Breast epithelium (tissue), 4 donors: Measurements from ENCODE around the gene PLXNB2. TPM values are rescaled to one million over a fixed set of nuclear protein-coding genes. Genes with fewer than 3 reads are reported as not detected.

Source experiments
- DNase-seq, 2 donors: peaks; one replicate each; pipeline ENCODE4 v3.0.0-alpha.2; 2019; ENCODE audit warnings: low spot score in 2 of 2
- H3K27ac ChIP-seq, 2 donors: fragments of 200-600 bp; sonication (generic) in 1 of 2; one replicate each; pipeline ENCODE4 v1.5.1; 2016 to 2019; ENCODE audit warnings: mild to moderate bottlenecking in 1 of 2
- H3K27me3 ChIP-seq, 2 donors: fragments of 200-600 bp; sonication (generic) in 1 of 2; one replicate each; pipeline versions ENCODE4 v1.5.1 to v1.6.0; 2017 to 2019; ENCODE audit warnings: control low read depth in 1 of 2, mild to moderate bottlenecking in 1 of 2
- H3K36me3 ChIP-seq: fragments of 200-600 bp; one replicate; pipeline ENCODE4 v1.5.1; 2019
- H3K4me1 ChIP-seq, 2 donors: fragments of 200-600 bp; sonication (generic); one replicate each; pipeline ENCODE4 v1.5.1; 2016 to 2019; ENCODE audit warnings: control low read depth in 1 of 2
- H3K4me3 ChIP-seq, 3 donors: fragments of 200-600 bp; sonication (generic); 1 replicate in 2 of 3; 2 replicates in 1 of 3; pipeline ENCODE4 v1.5.1; 2016 to 2019; ENCODE audit warnings: mild to moderate bottlenecking in 3 of 3, moderate library complexity in 2 of 3
- H3K9me3 ChIP-seq, 2 donors: fragments of 200-600 bp; sonication (generic) in 1 of 2; one replicate each; pipeline ENCODE4 v1.5.1; 2016 to 2019; ENCODE audit warnings: control low read depth in 1 of 2
- POLR2A ChIP-seq: fragments of 450-650 bp; IDR thresholded peaks from one replicate; pipeline ENCODE4 v1.6.1; 2016; ENCODE audit warnings: antibody characterized with exemption, mild to moderate bottlenecking, moderate library complexity
- POLR2AphosphoS5 ChIP-seq, 3 donors: sonication (generic); formaldehyde crosslinking; IDR thresholded peaks; one replicate each; pipeline ENCODE4 v1.6.1; 2017; ENCODE audit warnings: antibody characterized with exemption in 3 of 3
- intact Hi-C: fragments of 100-400 bp; cut with DNase I; formaldehyde crosslinking; loops from one replicate; pipeline ENCODE4 v1.15.1; 2023; ENCODE audit warnings: low total_unique reads
- total RNA-seq, 3 donors: library from RNA; depleted of rRNA; stranded (reverse); fragments of >200 nt; gene quantifications; one replicate each; pipeline ENCODE4 v1.1.0, GENCODE V29; 2016
- TF ChIP-seq, protein P1 (sequence below), 3 donors: fragments of 450-650 bp; IDR thresholded peaks; one replicate each; pipeline ENCODE4 v1.5.1; 2016 to 2017; ENCODE audit warnings: antibody characterized with exemption in 3 of 3, mild to moderate bottlenecking in 3 of 3, moderate library complexity in 3 of 3

PLXNB2 gene
- total RNA-seq, 3 donors from 2014 or later, result 79.0 to 137 (median 122) TPM

DNA sequence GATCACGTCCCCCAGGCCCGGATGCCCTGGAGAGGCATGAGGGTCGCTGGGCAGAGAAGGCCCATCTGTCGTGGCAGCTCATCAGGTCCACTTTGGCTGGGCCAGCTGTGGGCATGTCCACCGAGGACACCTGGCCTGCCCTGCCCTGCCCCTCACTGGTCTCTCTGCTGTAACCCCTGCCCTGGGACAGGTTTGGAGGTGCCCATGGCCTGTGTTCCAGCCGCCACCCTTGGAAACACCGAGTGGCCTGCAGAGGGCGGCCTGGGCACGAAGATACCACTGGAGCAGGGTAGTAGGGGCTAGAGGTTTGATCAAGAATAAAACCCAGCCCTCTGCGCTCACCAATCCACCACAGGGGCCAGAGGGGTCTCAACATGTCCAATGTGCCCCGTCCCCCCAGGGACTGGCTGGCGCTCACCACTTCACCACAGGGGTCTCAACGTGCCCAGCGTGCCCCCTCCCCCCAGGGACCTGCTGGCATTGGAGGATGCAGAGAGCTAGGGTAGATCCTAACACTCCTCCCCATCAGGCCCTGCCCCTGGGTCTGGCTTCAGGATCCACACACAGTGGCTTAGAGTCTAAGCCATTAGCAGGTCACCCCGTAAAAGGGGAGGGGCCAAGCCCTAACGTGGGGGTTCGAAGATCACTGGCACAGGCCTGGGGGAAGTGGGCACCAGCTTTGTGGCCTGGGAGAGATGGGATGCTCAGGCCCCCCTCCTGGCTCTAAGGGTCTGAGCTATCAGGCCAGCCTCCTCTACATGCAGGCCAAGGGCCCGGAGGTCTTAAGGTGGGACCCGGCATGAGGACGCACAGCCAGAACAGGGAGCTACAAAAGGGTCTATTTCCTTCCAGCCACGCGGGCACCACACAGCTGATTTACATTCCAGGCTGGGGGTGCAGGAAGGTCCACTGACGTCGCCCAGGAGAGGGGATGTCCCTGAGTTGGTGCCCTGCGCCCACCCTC is 55.1 kb downstream of the PLXNB2 start:
- no peak for TF ChIP-seq POLR2A
- TF ChIP-seq, protein P1, sequence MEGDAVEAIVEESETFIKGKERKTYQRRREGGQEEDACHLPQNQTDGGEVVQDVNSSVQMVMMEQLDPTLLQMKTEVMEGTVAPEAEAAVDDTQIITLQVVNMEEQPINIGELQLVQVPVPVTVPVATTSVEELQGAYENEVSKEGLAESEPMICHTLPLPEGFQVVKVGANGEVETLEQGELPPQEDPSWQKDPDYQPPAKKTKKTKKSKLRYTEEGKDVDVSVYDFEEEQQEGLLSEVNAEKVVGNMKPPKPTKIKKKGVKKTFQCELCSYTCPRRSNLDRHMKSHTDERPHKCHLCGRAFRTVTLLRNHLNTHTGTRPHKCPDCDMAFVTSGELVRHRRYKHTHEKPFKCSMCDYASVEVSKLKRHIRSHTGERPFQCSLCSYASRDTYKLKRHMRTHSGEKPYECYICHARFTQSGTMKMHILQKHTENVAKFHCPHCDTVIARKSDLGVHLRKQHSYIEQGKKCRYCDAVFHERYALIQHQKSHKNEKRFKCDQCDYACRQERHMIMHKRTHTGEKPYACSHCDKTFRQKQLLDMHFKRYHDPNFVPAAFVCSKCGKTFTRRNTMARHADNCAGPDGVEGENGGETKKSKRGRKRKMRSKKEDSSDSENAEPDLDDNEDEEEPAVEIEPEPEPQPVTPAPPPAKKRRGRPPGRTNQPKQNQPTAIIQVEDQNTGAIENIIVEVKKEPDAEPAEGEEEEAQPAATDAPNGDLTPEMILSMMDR (IDR thresholded peaks at IDR 0.05), result peak; percentile 10 to 75 (median 66)
- DNase-seq, result peak; percentile 76 to 81
- Histone ChIP-seq H3K4me3 (peak overlapping the region in 2 of 3 donors; percentile 71 to 74), H3K27ac (peak overlapping the region in 1 of 2 donors; percentile 80), H3K4me1 (peaks cover 9 to 11% of the 10 kb centered on the region in 2 donors), H3K36me3 (no peaks in the 10 kb centered on the region), H3K9me3 (no peaks in the 10 kb centered on the region), H3K27me3 (peaks cover 0 to 4% of the 10 kb centered on the region in 2 donors)
- intact Hi-C loops, result loop anchor here (10.0 kb wide), 1 partner anchor 252 kb away; the partner anchor contains the start of genes LMF2 and NCAPH2

DNA sequence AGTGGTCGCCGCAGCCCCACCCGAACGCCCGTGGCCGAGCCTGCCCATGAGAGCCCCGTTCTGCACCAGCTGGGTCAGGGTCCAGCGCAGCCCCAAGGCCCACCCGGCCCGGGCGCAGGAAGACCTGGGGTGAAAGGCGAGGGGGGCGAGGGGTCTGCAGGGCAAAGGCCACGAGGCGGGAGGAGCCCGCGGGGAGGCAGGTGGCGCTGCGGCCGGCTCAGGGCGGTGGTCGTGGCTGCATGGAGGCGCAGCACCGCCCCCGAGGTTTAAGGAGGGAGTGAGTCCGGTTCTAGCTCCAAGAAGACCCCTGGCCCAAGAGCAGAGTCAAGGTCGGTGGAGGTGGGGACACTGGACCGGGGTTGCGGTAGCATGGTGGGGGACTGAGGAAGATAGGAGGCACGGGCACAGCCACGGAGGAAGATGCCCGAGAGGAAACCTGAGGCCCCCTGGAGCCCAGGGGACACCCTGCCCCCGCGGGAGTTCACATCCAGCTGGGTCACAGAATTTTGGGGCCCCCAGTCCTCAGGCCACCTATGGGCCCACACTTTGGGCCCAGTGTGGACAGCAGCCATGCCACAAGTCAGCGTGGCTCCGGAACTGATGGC is 55.9 kb downstream of the PLXNB2 start:
- intact Hi-C loops, result loop anchor here (10.0 kb wide), 1 partner anchor 253 kb away; the partner anchor contains the start of genes LMF2 and NCAPH2
- H3K4me3 ChIP-seq, result peak overlapping the region; percentile 71 to 74 (median 71)
- H3K27me3 ChIP-seq, result no peaks in the 10 kb centered on the region
- peak overlapping the region; percentile 75 to 80 for H3K27ac ChIP-seq
- H3K36me3 ChIP-seq, result no peaks in the 10 kb centered on the region
- peaks cover 9 to 11% of the 10 kb centered on the region in 2 donors for H3K4me1 ChIP-seq
- TF ChIP-seq, protein P1 (IDR thresholded peaks at IDR 0.05), result no peak
- TF ChIP-seq POLR2AphosphoS5 (IDR thresholded peaks at IDR 0.05) (no peak), POLR2A (no peak)
- H3K9me3 ChIP-seq, result no peaks in the 10 kb centered on the region
- no peak for DNase-seq

DNA sequence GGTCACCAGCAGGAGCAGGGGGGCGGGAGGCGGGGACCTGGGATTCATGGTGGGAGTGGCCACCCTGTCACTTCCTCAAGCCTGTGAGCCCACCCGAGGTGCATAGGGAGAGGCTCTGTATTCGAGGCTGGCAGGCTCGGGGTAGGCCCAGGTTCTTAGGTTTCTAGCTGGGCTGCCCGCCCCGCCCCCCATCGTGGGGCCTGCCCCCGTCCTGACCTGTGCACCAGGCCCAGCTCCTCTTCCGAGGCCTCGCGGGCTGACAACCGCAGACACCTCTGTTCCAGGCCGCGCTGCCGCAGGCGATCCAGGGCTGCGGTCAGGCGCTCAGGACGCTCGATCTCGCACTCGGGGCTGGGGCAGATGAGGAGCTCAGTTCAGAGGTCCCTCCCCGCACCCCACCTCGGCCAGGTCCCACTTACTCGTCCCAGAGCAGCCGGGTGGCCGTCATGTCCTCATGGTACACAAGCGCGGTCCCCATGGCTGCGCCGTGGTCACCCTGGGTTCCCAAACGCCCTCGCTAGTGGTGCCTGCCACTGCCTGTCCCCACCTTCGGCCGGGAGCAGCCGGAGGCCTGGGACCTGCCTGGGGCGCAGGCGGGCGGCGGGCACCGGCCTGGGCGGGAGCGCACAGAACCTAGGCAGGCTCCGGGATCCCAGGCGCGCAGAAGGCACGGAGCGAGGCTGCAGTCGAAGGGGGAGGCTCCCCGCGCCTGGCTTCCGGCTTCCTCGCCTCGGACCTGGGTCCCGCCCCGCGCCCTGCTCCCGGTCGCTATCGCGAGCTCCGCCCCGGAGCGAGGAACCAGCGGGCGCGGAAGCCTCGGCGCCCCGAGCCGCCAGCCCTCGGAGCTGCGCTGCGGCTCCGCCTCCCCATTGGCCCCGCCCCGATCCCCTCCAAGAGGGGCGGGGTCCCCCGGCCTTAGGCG is 56.6 kb downstream of the PLXNB2 start, which contains the start of gene HDAC10:
Gene HDAC10, minus strand, starts transcription at position 711 of the 922 bp plus-strand sequence. Its CDS starts 233 bp downstream, at position 478.
- no peak for TF ChIP-seq POLR2AphosphoS5 (IDR thresholded peaks at IDR 0.05)
- no peak for TF ChIP-seq POLR2A
- TF ChIP-seq, protein P1 (IDR thresholded peaks at IDR 0.05), result no peak
- Histone ChIP-seq H3K27me3 (no peaks in the 10 kb centered on the region), H3K4me3 (peak within 1 kb of the TSS; percentile 71 to 74 (median 71)), H3K4me1 (peaks cover 12 to 15% of the 10 kb centered on the region in 2 donors), H3K9me3 (no peaks in the 10 kb centered on the region), H3K27ac (peak within 1 kb of the TSS; percentile 75 to 80), H3K36me3 (no peaks in the 10 kb centered on the region)
- intact Hi-C loops, result loop anchor here (10.0 kb wide), 1 partner anchor 254 kb away; the partner anchor contains the start of genes LMF2 and NCAPH2
- DNase-seq, result peak in 1 of 2 donors; percentile 65

DNA sequence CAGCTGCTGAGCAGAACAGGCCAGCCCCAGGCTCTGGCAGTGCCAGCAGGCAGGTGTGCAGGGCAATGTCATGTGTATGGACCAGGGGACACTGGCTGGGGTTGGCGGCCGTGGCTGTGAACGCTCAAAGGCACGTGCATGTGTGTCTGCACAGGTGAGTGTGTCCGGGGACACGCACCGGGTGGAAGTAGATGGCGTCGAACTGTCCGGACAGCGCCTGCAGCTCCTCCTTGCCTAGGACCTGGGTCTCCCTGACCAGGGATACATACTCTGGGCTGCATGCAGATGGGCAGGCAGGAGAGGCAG is 57.2 kb downstream of the PLXNB2 start:
- H3K36me3 ChIP-seq, result no peaks in the 10 kb centered on the region
- no peaks in the 10 kb centered on the region for H3K27me3 ChIP-seq
- peak overlapping the region; percentile 71 to 74 (median 71) for H3K4me3 ChIP-seq
- peaks cover 17 to 18% of the 10 kb centered on the region in 2 donors for H3K4me1 ChIP-seq
- H3K27ac ChIP-seq, result no peak overlapping the region
- H3K9me3 ChIP-seq, result no peaks in the 10 kb centered on the region
- intact Hi-C loops, result loop anchor here (10.0 kb wide), 1 partner anchor 255 kb away; the partner anchor contains the start of genes LMF2 and NCAPH2
- no peak for TF ChIP-seq POLR2AphosphoS5 (IDR thresholded peaks at IDR 0.05)
- TF ChIP-seq POLR2A, result no peak
- TF ChIP-seq, protein P1 (IDR thresholded peaks at IDR 0.05), result no peak
- DNase-seq, result no peak
